Loucy (cell line): ENCODE measurements around the gene PTCD1.

ENCODE experiments used
- H2AFZ ChIP-seq: fragments of 200-600 bp; sonication (generic); 2 replicates; pipeline ENCODE4 v1.6.0; 2016; ENCODE audit warnings: antibody characterized with exemption, mild to moderate bottlenecking, low read length, moderate library complexity
- H3F3A ChIP-seq: fragments of 200-600 bp; 2 replicates; pipeline ENCODE4 v1.6.0; 2016; ENCODE audit warnings: antibody characterized with exemption, low read depth, mild to moderate bottlenecking
- H3K27me3 ChIP-seq: fragments of 200-600 bp; sonication (generic); 2 replicates; pipeline ENCODE4 v1.6.1; 2014; ENCODE audit warnings: low read length, mild to moderate bottlenecking; ENCODE audit not compliant: insufficient read depth, poor library complexity, severe bottlenecking
- H3K36me3 ChIP-seq: fragments of 200-600 bp; sonication (generic); 2 replicates; pipeline ENCODE4 v1.6.1; 2016; ENCODE audit warnings: low read length; ENCODE audit not compliant: insufficient read depth
- H3K4me1 ChIP-seq: fragments of 200-600 bp; sonication (generic); 2 replicates; pipeline ENCODE4 v1.5.1; 2014; ENCODE audit warnings: low read length, mild to moderate bottlenecking; ENCODE audit not compliant: insufficient read depth, poor library complexity, severe bottlenecking
- H3K4me2 ChIP-seq: fragments of 200-600 bp; sonication (generic); 2 replicates; pipeline ENCODE4 v1.6.0; 2014; ENCODE audit warnings: antibody characterized with exemption, low read length, low read depth, mild to moderate bottlenecking; ENCODE audit not compliant: poor library complexity, severe bottlenecking
- H3K4me3 ChIP-seq: fragments of 200-600 bp; sonication (generic); 2 replicates; pipeline ENCODE4 v1.5.1; 2014; ENCODE audit warnings: low read length, mild to moderate bottlenecking, mixed read lengths; ENCODE audit not compliant: poor library complexity, severe bottlenecking
- H3K79me2 ChIP-seq: fragments of 200-600 bp; sonication (generic); 2 replicates; pipeline ENCODE4 v1.6.1; 2014; ENCODE audit warnings: low read length; ENCODE audit not compliant: insufficient read depth
- H3K9ac ChIP-seq: fragments of 200-600 bp; sonication (generic); 2 replicates; pipeline ENCODE4 v1.6.0; 2014; ENCODE audit warnings: mild to moderate bottlenecking, low read depth, low read length, moderate library complexity; ENCODE audit not compliant: poor library complexity, severe bottlenecking
- H3K9me2 ChIP-seq: fragments of 200-600 bp; sonication (generic); replicated peaks from 2 replicates; pipeline ENCODE4 v1.6.1; 2016; ENCODE audit warnings: low read depth, low read length, mixed read lengths
- H3K9me3 ChIP-seq: fragments of 200-600 bp; sonication (generic); 2 replicates; pipeline ENCODE4 v1.6.1; 2014; ENCODE audit warnings: mild to moderate bottlenecking, antibody characterized with exemption, low read length, low read depth; ENCODE audit not compliant: insufficient read depth
- H4K20me1 ChIP-seq: fragments of 200-600 bp; sonication (generic); 2 replicates; pipeline ENCODE4 v1.6.0; 2014; ENCODE audit warnings: antibody characterized with exemption, low read length, mild to moderate bottlenecking; ENCODE audit not compliant: insufficient read depth, poor library complexity, severe bottlenecking
- CTCF ChIP-seq: fragments of 200-600 bp; sonication (generic); conservative IDR thresholded peaks from 2 replicates; pipeline ENCODE4 v1.5.1; 2014; ENCODE audit warnings: mild to moderate bottlenecking, antibody characterized with exemption, low read length
- EZH2phosphoT487 ChIP-seq: fragments of 200-600 bp; IDR thresholded peaks from 2 replicates; pipeline ENCODE4 v1.6.1; 2018; ENCODE audit warnings: antibody characterized with exemption, mild to moderate bottlenecking, moderate library complexity, borderline replicate concordance

Gene PTCD1

GRCh38 chr7:99398891-99399445, 39.6 kb downstream of the PTCD1 start:
- Histone ChIP-seq H3K9me2 (no peaks in the 10 kb centered on the region), H3K27me3 (no peaks in the 10 kb centered on the region), H3K79me2 (peaks cover 4% of the 10 kb centered on the region; the same call in 1 of the 2 replicates), H3K4me1 (no peaks in the 10 kb centered on the region), H3K9me3 (no peaks in the 10 kb centered on the region), H3F3A (no peaks in the 10 kb centered on the region), H4K20me1 (peaks cover 5% of the 10 kb centered on the region), H3K9ac (no peak overlapping the region), H3K4me3 (no peak overlapping the region), H2AFZ (no peak overlapping the region), H3K36me3 (peaks cover 83% of the 10 kb centered on the region; the same call in 1 of the 2 replicates), H3K4me2 (no peak overlapping the region)
- TF ChIP-seq EZH2phosphoT487 (no peak), CTCF (no peak)

GRCh38 chr7:99397297-99397983, 41.2 kb downstream of the PTCD1 start:
- no peak overlapping the region for H3K4me2 ChIP-seq
- TF ChIP-seq EZH2phosphoT487 (no peak), CTCF (no peak)
- no peak overlapping the region for H3K4me3 ChIP-seq
- H3F3A ChIP-seq: no peaks in the 10 kb centered on the region
- H3K4me1 ChIP-seq: no peaks in the 10 kb centered on the region
- peaks cover 86% of the 10 kb centered on the region; the same call in 1 of the 2 replicates for H3K36me3 ChIP-seq
- no peak overlapping the region for H3K9ac ChIP-seq
- H3K27me3 ChIP-seq: no peaks in the 10 kb centered on the region
- no peak overlapping the region for H2AFZ ChIP-seq
- no peaks in the 10 kb centered on the region for H3K9me3 ChIP-seq
- peaks cover 5% of the 10 kb centered on the region for H4K20me1 ChIP-seq
- H3K79me2 ChIP-seq: no peaks in the 10 kb centered on the region
- H3K9me2 ChIP-seq: no peaks in the 10 kb centered on the region

GRCh38 chr7:99396418-99397296, 41.9 kb downstream of the PTCD1 start:
- Histone ChIP-seq H3K27me3 (no peaks in the 10 kb centered on the region), H3K4me2 (no peak overlapping the region), H2AFZ (no peak overlapping the region), H3K9me2 (no peaks in the 10 kb centered on the region), H3K9ac (no peak overlapping the region), H3F3A (no peaks in the 10 kb centered on the region), H3K36me3 (peaks cover 89% of the 10 kb centered on the region; the same call in 1 of the 2 replicates), H3K4me1 (no peaks in the 10 kb centered on the region), H4K20me1 (peaks cover 5% of the 10 kb centered on the region), H3K4me3 (no peak overlapping the region), H3K79me2 (no peaks in the 10 kb centered on the region), H3K9me3 (no peaks in the 10 kb centered on the region)
- no peak for TF ChIP-seq EZH2phosphoT487
- TF ChIP-seq CTCF: no peak
